ENCODE measurements around the gene GNG14.
"Not testable (repeated sequence)": the region's sequence is repeated elsewhere in the genome, so short reads cannot be mapped to it uniquely, and the experiment has no call there.

Gene GNG14

DNA sequence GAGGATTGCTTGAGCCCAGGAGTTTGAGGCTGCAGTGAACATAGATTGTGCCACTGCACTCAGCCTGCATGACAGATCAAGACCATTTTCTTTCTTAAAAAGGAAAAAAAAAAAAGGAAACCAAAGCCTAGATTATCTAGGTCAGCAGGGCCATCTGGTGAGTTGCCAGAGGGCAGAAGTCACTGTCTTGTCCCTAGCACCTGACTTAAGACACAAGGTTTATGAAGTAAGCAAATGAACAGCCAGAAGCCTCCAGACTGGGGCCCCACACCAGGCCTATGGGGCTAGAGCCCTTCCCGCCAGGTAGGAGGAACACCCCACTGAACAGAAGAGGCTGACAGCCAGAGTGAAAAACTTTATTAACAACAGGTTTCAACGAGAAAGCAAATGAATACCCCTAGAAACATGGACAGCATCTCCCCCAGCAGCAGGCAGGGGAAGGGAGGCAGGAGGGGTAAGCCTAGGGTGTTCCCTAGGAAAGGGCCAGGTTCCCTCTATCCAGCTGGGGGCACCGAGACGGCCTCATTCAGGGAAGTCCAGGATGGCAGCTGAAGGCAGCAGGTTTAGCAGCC, 20.0 kb upstream of the GNG14 start:
- DNase-seq, result no peak

DNA sequence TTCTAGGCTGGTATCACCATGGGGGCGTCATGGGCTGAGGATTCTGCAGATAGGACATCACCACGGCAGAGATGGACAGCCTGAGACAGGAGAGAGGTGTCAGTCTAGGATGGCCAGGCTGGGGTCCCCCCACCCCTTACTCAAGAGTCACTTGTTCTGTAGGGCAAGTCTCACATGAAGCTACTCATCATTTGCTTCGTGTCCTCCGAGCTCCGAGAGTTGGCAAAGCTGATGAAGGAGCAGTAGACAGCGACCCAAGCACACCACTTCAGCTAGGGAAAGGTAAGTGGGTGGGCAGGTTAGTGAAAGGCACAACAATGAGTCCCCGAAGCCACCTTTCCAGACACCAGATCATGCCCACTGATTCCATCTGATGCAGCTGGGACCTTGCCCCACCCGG, 19.5 kb upstream of the GNG14 start:
- no peak for DNase-seq

GRCh38 chr19:12668932-12669269, 18.9 kb upstream of the GNG14 start:
- DNase-seq, result peak; percentile 84

DNA sequence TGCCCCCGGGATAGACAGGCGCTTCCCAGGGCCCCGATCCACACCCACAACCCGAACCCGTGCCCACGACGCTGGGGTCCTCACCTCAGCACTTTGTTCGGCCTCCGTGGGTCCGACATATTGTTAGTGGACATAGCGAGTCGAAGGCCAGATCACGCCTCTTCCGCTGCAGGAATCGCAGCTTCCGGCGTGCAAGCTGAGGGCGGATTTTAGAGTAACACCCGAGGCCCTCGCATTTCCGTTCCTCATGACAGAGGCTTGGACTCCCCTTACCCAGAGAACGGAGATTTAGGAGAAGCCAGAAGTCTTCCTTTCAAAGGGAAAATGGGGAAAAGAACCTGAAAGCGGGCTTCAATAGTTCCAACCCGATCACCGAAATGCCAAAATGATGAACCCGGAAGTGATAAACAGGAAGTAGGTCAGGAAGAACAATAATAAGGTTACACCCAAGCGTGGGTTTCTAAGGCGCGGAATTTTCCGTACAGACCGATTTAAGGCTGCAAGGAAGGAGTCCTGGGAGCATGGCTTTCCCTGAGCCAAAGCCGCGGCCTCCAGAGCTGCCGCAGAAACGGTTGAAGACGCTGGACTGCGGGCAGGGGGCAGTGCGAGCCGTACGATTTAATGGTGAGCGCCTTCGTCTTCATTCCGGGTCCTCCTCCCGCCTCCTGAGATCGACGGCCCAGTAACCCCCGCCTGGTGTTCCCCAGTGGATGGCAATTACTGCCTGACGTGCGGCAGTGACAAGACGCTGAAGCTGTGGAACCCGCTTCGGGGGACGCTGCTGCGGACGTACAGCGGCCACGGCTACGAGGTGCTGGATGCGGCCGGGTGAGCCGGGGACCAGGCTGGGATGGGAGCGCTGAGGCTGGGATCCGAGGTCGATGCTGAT, 18.3 kb upstream of the GNG14 start:
- peak; percentile 82 for DNase-seq

DNA sequence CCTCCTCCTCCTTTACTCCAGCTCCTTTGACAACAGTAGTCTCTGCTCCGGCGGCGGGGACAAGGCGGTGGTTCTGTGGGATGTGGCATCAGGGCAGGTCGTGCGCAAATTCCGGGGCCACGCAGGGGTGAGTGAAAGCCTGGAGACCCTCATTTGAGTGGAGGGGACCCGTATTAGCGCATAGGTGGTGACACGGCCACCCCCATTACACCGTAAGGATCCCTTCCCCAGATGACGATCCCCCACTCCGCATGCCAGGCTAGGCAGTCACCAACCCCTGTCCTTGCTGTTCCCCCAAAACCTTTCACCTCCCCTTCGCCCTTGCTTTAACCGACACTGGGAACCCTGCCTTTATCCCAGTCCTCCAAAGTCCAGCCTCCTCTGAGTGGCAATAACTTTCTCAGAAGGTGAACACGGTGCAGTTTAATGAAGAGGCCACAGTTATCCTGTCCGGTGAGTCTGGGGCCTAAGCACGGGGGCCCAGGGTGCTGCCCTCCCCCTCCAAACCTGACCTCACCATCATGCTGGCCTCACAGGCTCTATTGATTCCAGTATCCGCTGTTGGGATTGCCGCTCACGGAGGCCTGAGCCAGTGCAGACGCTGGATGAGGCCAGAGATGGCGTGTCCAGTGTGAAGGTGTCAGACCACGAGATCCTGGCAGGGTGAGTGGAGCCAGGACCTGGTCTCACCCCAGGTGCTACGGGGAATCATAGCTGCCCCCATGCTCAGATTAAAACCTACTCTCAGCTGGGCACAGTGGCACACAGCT, 17.5 kb upstream of the GNG14 start:
- no peak for DNase-seq

GRCh38 chr19:12672744-12673143, 15.1 kb upstream of the GNG14 start:
- DNase-seq, result no peak

GRCh38 chr19:12675399-12675798, 12.4 kb upstream of the GNG14 start:
- DNase-seq, result no peak

GRCh38 chr19:12675940-12676339, 11.9 kb upstream of the GNG14 start:
- DNase-seq, result no peak

DNA sequence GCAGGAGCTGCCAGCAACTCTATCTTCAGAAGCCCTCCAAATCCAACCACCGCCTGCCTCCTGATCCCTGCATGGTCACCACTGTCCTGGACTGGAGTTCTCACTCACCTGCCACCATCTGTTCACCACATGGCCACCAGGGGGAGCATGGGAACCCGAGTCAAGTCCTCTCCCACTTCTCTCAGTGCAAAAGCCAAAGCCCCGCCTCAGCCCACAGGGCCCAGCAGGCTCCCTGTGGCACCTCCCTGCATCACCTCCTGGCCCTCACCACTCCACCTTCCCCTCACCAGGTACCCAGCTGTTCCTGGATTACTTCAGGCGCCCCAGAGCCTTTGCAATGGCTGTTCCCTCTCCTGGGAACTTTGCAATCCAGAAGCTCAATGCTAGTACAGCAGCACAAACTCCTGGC, 11.4 kb upstream of the GNG14 start:
- DNase-seq, result peak; percentile 84

- no peak for DNase-seq
These were observed 10.9 kb upstream of the GNG14 start for GRCh38 chr19:12676928-12677327.

DNA sequence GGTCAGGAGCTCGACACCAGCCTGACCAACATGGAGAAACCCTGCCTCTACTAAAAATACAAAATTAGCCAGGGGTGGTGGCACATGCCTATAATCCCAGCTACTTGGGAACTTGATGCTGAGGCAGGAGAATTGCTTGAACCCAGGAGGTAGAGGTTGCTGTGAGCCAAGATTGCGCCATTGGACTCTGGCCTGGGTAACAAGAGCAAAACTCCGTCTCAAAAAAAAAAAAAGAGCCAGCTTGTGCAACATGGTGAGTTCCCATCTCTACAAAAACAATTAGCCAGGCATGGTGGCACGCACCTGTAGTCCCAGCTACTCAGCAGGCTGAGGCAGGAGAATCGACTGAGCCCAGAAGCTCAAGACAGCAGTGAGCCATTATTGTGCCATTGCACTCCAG, 9.8 kb upstream of the GNG14 start:
- not testable (repeated sequence) for DNase-seq

DNA sequence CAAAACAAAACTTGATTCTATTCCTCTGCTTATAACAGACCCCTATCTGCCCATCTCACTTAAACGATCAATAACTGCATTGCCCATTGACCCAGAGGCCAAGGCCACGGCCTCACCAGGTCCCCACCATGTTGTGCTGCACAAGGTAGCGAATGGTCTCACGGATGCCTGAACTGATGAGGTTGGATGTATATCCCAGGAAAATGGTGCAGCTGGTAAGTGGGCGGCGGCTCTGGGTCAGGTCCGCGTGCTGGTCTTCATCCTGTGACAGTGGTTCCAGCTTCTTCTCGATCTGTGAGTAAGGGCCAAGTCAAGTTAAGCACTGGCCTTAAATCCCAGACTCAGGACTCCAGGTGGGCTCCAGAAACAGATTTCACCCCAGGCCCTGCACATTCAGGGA, 7.8 kb upstream of the GNG14 start:
- no peak for DNase-seq

- DNase-seq, result peak; percentile 96
These were observed 6.5 kb upstream of the GNG14 start, which contains the start of gene DHPS for GRCh38 chr19:12681074-12681987. Gene DHPS (minus strand): TSS chr19:12681880. CDS start chr19:12681766, 114 bp downstream.

DNA sequence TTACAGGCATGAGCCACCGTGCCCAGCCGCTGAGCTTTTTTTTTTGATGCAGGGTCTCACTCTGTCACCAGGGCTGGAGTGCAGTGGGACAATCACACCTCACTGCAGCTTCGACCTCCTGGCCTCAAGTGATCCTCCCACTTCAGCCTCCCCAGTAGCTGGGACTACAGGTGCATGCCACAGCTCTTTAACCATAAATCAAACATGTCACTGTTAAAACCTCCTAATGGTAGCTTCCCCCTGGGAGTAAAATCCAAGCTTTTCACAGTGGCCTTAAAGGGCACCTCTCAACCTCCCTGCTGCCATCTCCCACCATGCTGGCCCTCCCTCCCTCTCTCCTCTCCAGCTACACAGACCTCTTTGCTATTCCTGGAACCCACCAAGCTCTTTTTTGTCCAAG, 2.0 kb upstream of the GNG14 start:
- DNase-seq, result no peak

DNA sequence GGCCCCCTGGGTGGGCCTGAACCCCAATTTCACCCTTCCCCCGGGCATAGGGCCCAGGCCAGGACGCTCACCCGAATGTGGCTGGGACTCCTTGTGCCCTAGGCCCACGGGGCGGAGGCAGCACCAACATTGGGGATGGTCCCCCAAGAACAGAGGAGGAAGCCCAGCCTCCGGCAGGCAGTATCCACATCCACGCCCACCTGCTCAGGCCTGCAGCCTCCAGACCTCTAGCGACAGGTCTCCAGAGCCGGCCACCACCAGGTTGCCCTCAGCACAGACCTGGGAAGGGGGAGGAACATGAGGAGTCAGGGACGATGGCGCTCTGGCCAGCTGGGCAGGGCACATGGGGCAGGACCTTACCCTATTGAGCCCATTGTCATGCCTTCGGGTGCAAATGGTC, 1.2 kb downstream of the GNG14 start:
- DNase-seq, result no peak

- no peak for DNase-seq
These were observed 1.9 kb downstream of the GNG14 start for GRCh38 chr19:12689581-12690216.

DNA sequence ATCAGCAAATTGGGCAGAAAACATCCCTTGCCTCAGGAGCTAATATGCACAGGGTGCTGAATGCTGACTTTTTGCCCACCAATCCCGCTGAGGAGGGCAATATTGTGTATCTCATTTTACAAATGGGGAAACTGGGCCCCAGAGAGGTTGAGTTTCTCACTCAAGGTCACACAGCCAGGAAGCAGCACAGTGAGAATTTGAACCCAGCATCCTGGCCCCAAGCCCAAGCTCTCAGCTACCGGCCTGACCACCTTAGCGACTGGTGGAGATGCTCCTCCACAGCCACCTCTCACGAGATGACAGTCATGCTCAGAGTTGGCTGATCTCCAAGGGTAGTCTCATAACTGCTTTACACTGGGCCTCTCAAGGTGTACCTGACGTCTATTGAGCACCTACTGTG, 5.2 kb downstream of the GNG14 start:
- no peak for DNase-seq

DNA sequence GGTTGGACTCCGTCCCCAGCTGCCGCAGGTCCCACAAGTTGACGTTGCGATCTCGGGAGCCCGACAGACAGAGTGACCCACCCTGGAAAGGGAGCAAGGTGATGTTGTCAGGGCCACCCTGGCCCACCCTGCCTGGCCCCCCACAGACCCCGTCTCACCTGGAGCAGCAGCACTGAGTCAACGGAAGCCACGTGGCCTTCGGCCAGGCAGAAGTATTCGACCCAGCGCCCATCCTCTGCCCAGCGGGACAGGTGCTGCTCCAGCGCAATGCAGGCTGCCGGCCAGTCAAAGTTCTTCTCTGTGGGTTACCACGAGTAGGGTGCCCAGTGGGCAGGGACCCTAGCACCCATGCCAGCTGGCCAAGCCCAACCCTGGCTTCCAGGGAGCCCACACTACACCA, 6.8 kb downstream of the GNG14 start:
- no peak for DNase-seq

DNA sequence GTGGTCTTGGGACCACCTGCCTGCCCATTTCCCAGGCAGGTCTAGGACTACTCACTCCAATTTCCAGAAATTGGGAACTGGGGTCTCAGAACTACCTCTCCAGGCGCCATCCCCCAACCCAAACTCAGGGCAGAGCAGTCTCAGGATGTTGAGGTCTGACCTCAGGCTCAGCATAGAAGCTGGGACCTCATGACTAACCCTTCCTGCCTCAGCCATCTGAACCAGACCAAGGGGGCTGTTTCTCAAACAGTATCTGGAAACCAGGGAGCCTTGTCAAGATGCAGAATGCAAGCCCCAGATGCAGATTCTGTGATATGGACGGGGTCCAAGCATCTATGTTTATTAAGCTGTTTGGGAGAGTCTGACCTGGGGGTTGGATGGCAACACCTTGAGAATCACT, 7.3 kb downstream of the GNG14 start:
- no peak for DNase-seq

- no peak for DNase-seq
These were observed 7.7 kb downstream of the GNG14 start for GRCh38 chr19:12695514-12695913.

- DNase-seq, result no peak
These were observed 8.2 kb downstream of the GNG14 start for GRCh38 chr19:12695997-12696365.
